Astrocyte of the cerebellum (primary cell): Measurements from ENCODE around the gene OPRD1.

Experiments used
- DNase-seq: peaks from one replicate; pipeline ENCODE4 v3.0.0-alpha.2; 2011; ENCODE audit warnings: low read depth
- H3K4me3 ChIP-seq: 2 replicates; pipeline ENCODE4 v1.5.1; 2011; ENCODE audit warnings: mild to moderate bottlenecking, low read depth, low read length, moderate library complexity
- CTCF ChIP-seq: IDR thresholded peaks from 2 replicates; pipeline ENCODE4 v1.5.1; 2012; ENCODE audit warnings: low read length, low read depth, moderate library complexity, mild to moderate bottlenecking; ENCODE audit errors: missing control alignments
- in situ Hi-C: cut with HindIII; loops from 2 replicates; pipeline ENCODE4 v1.10.0; 2017; ENCODE audit warnings: low sequenced_read_pairs

The OPRD1 gene

GRCh38 chr1:28801461-28801860 is 10.5 kb upstream of the OPRD1 start:
- H3K4me3 ChIP-seq = no peak overlapping the region
- in situ Hi-C loops = no loop called here
- TF ChIP-seq CTCF = no peak
- DNase-seq = no peak

GRCh38 chr1:28803051-28803450 is 8.9 kb upstream of the OPRD1 start:
- no peak for TF ChIP-seq CTCF
- H3K4me3 ChIP-seq = no peak overlapping the region
- no peak for DNase-seq
- in situ Hi-C loops = no loop called here

GRCh38 chr1:28803662-28804061 is 8.3 kb upstream of the OPRD1 start:
- TF ChIP-seq CTCF = no peak
- in situ Hi-C loops = no loop called here
- DNase-seq = no peak
- H3K4me3 ChIP-seq = no peak overlapping the region

GRCh38 chr1:28804071-28804470 is 7.9 kb upstream of the OPRD1 start:
- DNase-seq = no peak
- H3K4me3 ChIP-seq = no peak overlapping the region
- in situ Hi-C loops = no loop called here
- TF ChIP-seq CTCF = no peak

GRCh38 chr1:28807046-28807445 is 4.9 kb upstream of the OPRD1 start:
- DNase-seq = no peak
- TF ChIP-seq CTCF = no peak
- no peak overlapping the region for H3K4me3 ChIP-seq
- in situ Hi-C loops = no loop called here

- no peak for TF ChIP-seq CTCF
- H3K4me3 ChIP-seq = no peak overlapping the region
- no peak for DNase-seq
- in situ Hi-C loops = no loop called here
These were observed 4.0 kb upstream of the OPRD1 start for GRCh38 chr1:28807986-28808385.

- no peak for TF ChIP-seq CTCF
- DNase-seq = no peak
- in situ Hi-C loops = no loop called here
- no peak overlapping the region for H3K4me3 ChIP-seq
These were observed 603 bp upstream of the OPRD1 start for GRCh38 chr1:28811369-28811765.
